GM13977 (cell line): ENCODE results near the gene UACA.

Experiments
- DNase-seq: peaks from one replicate; pipeline ENCODE4 v3.0.0; 2012; ENCODE audit warnings: low spot score
- in situ Hi-C: fragments of 300-500 bp; cut with MboI; formaldehyde crosslinking; loops from one replicate; pipeline ENCODE4 v1.12.0; 2022; ENCODE audit warnings: low sequenced_read_pairs, low pct_unique_long_range_greater_than_20kb, mixed read lengths, inconsistent platforms; ENCODE audit not compliant: unreplicated experiment
- TF ChIP-seq, protein P1 (sequence below): IDR thresholded peaks from 2 replicates; pipeline ENCODE4 v1.5.1; 2012; ENCODE audit warnings: mild to moderate bottlenecking, control low read depth; ENCODE audit not compliant: insufficient read depth; ENCODE audit errors: extremely low read depth, missing control alignments

The UACA gene

DNA sequence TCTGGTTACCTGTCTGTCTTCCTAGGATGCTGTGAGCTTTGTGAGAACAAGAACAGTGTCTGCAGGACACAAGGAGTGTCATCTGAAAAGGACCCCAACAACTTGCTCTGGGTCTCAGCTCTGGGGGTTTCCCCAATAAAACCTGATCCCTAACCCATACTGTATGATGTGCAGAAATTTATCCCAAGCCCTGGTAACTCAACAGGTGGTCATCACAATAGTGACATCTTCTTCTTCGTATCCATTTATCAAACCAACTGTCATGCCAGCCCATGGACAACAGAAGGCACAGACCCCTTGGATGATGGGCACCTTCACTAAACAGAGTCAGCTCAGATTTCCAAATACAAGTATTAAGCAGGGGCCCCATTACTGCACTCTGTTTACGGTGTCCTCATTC, 127.5 kb downstream of the UACA start:
- in situ Hi-C loops = no loop called here
- TF ChIP-seq, protein P1, sequence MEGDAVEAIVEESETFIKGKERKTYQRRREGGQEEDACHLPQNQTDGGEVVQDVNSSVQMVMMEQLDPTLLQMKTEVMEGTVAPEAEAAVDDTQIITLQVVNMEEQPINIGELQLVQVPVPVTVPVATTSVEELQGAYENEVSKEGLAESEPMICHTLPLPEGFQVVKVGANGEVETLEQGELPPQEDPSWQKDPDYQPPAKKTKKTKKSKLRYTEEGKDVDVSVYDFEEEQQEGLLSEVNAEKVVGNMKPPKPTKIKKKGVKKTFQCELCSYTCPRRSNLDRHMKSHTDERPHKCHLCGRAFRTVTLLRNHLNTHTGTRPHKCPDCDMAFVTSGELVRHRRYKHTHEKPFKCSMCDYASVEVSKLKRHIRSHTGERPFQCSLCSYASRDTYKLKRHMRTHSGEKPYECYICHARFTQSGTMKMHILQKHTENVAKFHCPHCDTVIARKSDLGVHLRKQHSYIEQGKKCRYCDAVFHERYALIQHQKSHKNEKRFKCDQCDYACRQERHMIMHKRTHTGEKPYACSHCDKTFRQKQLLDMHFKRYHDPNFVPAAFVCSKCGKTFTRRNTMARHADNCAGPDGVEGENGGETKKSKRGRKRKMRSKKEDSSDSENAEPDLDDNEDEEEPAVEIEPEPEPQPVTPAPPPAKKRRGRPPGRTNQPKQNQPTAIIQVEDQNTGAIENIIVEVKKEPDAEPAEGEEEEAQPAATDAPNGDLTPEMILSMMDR = no peak
- no peak for DNase-seq

DNA sequence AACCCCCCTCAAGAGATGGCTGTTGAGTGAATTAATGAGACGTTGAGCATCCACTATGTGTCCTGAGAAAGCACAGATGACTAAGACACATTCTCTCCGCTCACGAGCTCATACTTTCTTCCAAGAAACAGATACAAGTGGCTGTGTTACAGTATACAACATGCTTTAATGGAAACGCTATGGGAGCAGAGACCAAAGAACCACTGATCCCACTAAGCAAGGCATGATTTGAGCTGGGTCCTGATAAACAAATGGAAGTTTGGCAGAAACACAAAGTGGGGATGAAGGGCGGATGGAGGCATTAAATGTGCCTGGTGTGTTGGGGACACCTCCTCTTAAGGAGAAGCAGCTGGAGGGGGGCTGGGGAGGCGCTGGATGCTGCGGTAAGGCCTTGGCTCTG, 129.4 kb downstream of the UACA start:
- DNase-seq = no peak
- TF ChIP-seq, protein P1 = no peak
- in situ Hi-C loops = no loop called here

DNA sequence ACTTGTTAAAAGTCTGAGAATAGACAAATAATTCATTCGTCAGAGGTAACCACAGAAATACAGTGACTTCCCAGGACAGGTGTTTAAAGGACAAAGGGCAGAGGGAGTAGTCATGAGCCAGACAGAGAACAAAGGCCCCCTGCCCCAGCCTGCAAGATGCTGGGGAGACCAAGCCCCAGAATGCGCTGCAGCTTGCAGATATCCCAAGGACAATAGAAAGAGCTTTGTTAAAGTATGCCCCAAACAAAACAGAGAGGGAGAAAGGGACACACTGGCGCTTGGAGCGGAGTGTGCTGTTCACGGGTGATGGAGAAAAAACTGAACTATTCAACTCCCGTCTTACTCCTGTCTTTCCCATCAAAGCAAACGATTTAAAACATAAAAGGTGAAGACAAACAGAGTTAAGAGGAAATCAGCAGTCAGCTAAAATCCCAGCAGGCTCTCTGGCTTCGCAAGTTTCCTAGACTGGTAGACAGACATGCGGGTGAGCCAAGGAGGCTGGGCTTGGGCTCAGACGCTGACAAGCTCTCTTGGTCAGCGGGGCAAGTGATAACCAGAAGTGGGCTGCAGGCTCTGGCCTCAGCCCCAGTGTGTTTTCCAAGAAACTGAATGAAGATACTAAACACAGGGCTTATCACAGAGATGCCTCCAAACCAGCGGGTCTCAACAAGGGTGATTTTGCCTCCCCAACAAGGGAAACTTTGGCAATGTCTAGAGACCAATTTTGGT, 130.1 kb downstream of the UACA start:
- TF ChIP-seq, protein P1 = no peak
- in situ Hi-C loops = no loop called here
- no peak for DNase-seq

DNA sequence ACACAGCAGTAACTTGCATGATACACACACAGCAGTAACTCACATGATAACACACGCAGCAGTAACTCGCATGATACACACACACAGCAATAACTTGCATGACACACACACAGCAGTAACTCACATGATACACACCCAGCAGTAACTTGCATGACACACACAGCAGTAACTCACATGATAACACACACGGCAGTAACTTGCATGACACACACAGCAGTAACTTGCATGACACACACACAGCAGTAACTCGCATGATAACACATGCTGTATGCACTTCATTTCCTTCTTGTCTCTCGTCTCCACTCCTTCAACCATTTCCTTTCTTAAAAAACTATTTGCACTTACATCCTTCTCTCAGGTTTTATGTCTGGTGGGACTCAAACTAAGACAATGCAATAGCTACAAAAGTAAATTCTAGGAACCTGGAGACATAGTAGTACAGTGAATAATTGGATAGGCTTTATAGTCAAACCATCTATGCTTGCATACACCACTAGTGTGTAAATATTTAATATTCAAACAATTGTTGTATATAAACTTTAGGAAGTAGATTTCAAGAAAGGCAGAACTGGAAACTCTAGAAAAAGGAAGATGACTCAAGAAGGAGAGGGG, 130.8 kb downstream of the UACA start:
- in situ Hi-C loops = no loop called here

DNA sequence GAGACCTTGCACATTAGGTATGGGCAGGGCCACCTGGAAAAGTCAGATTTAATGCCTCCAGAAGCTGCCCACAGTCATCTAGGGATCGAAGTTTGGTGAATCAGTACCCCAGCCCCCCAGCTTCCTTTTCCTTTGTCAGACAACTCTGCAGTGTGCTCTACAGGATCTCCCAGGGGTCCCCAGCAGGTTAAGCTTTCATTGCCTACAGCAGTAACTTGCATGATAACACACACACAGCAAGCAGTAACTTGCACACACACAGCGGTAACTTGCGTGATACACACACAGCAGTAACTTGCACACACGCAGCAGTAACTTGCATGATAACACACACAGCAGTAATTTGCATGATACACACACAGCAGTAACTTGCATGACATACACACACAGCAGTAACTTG, 131.3 kb downstream of the UACA start:
- TF ChIP-seq, protein P1 = no peak
- DNase-seq = no peak
- in situ Hi-C loops = no loop called here

More for the DNA sequence above, 130.8 kb downstream of the UACA start:
- TF ChIP-seq, protein P1 = no peak
- DNase-seq = no peak

DNA sequence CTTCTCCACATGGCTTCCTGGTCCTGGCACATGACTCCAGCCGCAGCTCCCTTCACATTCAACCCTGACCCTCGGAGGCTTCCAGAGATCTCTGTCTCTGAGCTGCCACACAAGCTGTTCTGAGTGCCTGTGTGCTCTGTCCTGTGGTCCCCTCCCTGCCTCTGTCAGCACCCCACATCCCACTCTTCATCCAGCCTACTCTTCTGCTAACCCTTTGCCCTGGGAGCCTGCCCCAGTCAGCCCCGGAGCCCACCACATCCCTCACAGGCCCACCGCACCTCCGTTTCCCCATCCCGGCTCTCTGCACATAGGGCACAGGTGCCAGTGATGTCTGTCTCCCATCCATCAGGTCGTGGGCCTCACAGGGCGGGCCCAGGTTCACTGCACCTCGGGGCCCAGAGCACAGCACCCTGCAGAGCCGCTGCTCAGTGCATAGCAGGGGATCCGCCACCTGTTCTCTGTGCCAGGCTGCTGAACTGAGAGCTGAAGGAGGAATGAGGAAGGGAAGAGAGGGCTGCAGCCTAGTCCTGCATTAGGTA, 133.6 kb downstream of the UACA start:
- in situ Hi-C loops = no loop called here
- TF ChIP-seq, protein P1 = no peak
- DNase-seq = no peak
